Right cardiac atrium (tissue), 5 donors: ENCODE results near the gene DPYD. TPM values are rescaled to one million over a fixed set of nuclear protein-coding genes. Genes with fewer than 3 reads are reported as not detected.
A peak's percentile ranks its signal among the peaks of the same experiment; 100 is the strongest.

Experiments
- ATAC-seq, 2 donors: fragments of 200-7000 bp; cut with Tn5 transposase; one replicate each; pipeline versions ENCODE4 v1.8.0 to v1.9.1; 2020; ENCODE audit warnings: moderate library complexity in 2 of 2, mild to moderate bottlenecking in 1 of 2
- DNase-seq, 3 donors: peaks; one replicate each; pipeline ENCODE4 v3.0.0-alpha.2; 2020
- H3K27ac ChIP-seq: one replicate; pipeline ENCODE4 v1.5.1; 2013; ENCODE audit warnings: mild to moderate bottlenecking, low read length, control low read depth, moderate library complexity
- H3K27me3 ChIP-seq: one replicate; pipeline ENCODE4 v1.6.1; 2013; ENCODE audit not compliant: control insufficient read depth, insufficient read depth
- H3K4me1 ChIP-seq: one replicate; pipeline ENCODE4 v1.6.1; 2013; ENCODE audit warnings: low read length; ENCODE audit not compliant: control insufficient read depth, insufficient read depth
- H3K4me3 ChIP-seq: one replicate; pipeline ENCODE4 v1.5.1; 2013; ENCODE audit warnings: low read length, control low read depth
- H3K9me3 ChIP-seq: one replicate; pipeline ENCODE4 v1.6.1; 2013; ENCODE audit warnings: low read length; ENCODE audit not compliant: control insufficient read depth
- WGBS: extraction: QIAGEN DNeasy Blood & Tissue Kit; methylation state at CpG from one replicate; pipeline ENCODE4 v1.1.7; 2013; 5-methylcytosine and 5-hydroxymethylcytosine counted together
- intact Hi-C, 4 donors: fragments of 100-400 bp; cut with DNase I; formaldehyde crosslinking; loops; one replicate each; pipeline versions ENCODE4 v1.11.0 to v1.14.0; 2022 to 2023
- polyA plus RNA-seq: library from polyadenylated mRNA; stranded (reverse); fragments of 200-250 nt; gene quantifications from one replicate; pipeline ENCODE4 v1.2.3, GENCODE V29; 2013
- total RNA-seq, 4 donors: library from RNA; stranded (reverse); fragmentation: NEBNext Ultra II Directional; extraction: Animal tissue kit (Norgen Biotek cat#: 25700); gene quantifications; one replicate each; pipeline ENCODE4 v1.2.1, GENCODE V29; 2021
- donor health status: healthy with polysubstance abuse.
- donor health status: DM: no; HTN: yes; CAD: no.
- donor health status: DM: no; HTN: no; CAD: no.
- donor health status: DM: no; HTN: yes; CAD: no; lungs with severe emphysema.
- donor health status: DM: yes; HTN: yes; CAD: no.

Gene DPYD
- total and polyA plus RNA-seq, 5 donors: 5.2 to 15.7 (median 15.4) TPM

DNA sequence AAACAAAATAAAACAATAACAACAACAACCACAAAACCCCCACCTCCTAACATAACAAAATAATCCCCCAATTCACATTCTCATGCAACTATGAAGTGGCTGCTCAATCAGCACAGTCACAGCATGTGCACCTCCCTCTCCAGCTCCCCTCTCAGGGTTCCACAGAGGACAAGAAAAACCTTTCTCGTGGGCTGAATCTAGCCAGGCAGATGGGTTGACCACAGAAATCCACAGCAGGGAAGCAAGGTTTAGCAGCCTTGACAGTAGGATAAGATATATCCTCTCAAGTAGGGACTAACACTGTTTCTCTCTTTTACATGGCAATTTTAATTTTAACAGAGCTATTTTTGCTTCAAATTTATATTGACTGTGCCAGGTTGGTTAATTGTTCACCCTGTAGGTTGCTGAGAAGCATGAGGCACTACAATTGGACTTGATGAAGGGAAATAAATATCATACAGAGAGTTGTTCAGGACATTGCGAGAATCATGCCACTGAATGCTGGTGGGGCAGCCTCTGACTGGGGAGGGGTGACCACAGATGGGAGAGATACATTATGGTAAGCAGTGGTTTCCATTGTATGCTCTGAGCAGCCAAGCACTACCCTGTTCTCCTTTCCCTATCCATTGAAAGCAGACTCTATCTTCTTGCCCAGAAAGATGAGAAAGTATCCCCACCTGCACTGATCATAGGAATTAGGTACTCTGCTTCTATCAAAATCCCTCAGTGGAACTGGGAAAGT is 535.1 kb downstream of the DPYD start:
- Histone ChIP-seq H3K4me3 (no peak overlapping the region), H3K27me3 (no peaks in the 10 kb centered on the region), H3K27ac (no peak overlapping the region), H3K4me1 (peaks cover 2% of the 10 kb centered on the region), H3K9me3 (no peaks in the 10 kb centered on the region)
- ATAC-seq (no peak), DNase-seq (no peak)
- 90% methylated on average over 2 of the region's 2 CpGs for WGBS
- intact Hi-C loops: no loop called here

DNA sequence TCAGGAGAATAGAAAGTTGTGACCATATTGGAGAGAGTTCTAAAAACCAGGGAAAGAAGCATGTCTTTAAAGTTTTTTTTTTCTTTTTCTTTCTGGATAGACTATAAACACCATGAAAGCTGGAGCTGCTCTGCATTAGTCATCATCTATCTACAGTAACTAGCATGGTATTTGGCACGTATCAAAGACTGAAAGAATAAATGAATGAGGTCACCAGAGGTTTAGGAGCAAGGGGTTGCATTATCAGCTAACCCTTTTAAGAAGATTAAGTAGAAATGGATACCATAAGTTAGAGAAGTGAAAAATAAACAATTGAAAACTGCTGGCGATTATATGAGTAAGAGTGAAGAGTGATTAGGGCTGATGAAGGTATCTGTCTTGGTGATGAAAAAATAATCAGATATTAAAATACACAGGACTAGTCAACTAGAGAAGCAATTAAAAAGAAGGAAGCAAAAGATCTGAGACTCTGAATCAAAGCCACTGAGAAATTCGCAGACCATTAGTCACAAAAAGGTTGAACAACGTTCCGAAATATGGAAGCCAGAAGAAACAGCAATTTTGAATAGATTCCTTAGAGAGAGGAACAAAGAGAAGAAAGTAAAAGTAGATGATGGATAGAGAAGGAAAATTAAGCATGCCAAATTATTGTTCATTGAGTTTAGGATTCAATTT is 536.4 kb downstream of the DPYD start:
- Histone ChIP-seq H3K27me3 (no peaks in the 10 kb centered on the region), H3K27ac (no peak overlapping the region), H3K4me3 (no peak overlapping the region), H3K9me3 (no peaks in the 10 kb centered on the region), H3K4me1 (peaks cover 2% of the 10 kb centered on the region)
- intact Hi-C loops: no loop called here
- DNase-seq (no peak), ATAC-seq (peak; percentile 49 to 50)
- WGBS: 63% methylated on average over 5 of the region's 5 CpGs

DNA sequence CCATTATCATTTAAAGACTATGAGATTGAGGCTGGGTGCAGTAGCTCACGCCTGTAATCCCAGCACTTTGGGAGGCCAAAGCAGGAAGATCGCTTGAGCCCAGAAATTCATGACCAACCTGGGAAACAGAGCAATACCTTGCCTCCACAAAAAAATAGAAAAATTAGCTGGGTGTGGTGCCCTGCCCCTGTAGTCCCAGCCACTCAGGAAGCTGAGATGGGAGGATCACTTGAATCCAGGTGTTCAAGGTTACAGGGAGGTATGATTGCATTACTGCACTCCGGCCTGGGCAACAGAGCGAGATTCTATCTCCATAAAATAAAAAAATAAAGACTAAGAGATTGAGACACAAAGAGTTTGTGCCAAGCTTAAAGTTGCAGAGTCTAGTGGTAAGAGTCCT is 537.0 kb downstream of the DPYD start:
- ATAC-seq (no peak), DNase-seq (no peak)

DNA sequence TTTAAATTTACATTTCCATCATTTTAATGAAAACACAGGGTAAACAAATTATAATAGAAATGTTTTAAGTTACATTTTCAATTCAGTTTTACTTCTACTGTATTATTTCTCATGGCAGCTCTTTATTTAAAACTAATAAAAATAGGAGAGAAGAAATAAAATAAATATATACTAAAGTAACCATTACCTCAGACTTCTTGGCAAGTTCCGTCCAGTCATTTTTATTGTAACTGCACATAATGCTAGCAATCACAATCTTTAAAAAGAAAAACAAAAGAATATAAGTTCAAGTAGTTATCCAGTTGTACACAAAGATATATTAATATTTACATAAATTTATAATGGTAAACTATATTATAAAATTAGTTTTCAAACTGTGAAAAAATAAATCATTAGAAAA is 538.6 kb downstream of the DPYD start:
- H3K27ac ChIP-seq: no peak overlapping the region
- peaks cover 2% of the 10 kb centered on the region for H3K4me1 ChIP-seq
- DNase-seq: no peak
- intact Hi-C loops: no loop called here
- ATAC-seq: no peak
- H3K4me3 ChIP-seq: no peak overlapping the region
- WGBS: 99% methylated on average over 1 of the region's 1 CpG
- H3K27me3 ChIP-seq: no peaks in the 10 kb centered on the region
- no peaks in the 10 kb centered on the region for H3K9me3 ChIP-seq

More for the DNA sequence above, 537.0 kb downstream of the DPYD start:
- Histone ChIP-seq H3K4me3 (no peak overlapping the region), H3K27ac (no peak overlapping the region), H3K4me1 (peaks cover 2% of the 10 kb centered on the region), H3K9me3 (no peaks in the 10 kb centered on the region), H3K27me3 (no peaks in the 10 kb centered on the region)
- WGBS: 79% methylated on average over 4 of the region's 4 CpGs
- intact Hi-C loops: no loop called here

DNA sequence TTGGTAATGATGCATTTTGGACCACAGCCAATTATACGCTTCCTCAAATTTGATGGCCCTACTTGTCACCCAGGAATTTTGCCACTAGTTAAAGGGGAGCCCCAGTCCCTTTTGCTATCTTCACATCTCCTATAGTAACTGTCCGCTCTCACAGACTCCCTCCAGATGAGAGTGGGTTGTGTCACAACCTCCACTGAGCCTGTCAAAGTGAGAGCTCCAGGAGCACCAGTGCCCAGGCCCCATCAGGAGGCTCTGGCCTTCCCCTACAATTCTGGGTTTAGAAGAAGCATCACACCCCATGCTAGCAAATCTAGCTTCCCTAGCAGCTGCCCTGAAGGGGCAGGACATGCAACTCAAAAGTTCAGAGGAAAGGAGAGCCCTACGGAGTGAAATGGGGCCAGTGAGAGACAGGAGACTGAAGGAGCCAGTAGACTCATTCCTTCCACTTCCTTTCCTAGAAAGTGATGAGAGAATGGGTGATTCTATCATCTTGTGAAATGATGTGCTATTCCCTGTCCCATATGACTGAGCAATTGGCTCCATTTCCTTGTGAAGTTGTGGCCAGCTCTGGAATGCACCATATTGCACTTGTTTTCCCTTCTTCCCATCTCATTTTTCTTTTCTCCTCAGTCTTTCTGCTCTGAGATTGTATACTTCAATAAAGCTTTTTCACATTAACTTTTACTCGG is 541.3 kb downstream of the DPYD start:
- WGBS: 83% methylated on average over 4 of the region's 4 CpGs
- intact Hi-C loops: no loop called here
- Histone ChIP-seq H3K9me3 (no peaks in the 10 kb centered on the region), H3K27me3 (no peaks in the 10 kb centered on the region), H3K4me3 (no peak overlapping the region), H3K4me1 (peaks cover 2% of the 10 kb centered on the region), H3K27ac (no peak overlapping the region)
- DNase-seq: no peak
- ATAC-seq: no peak

DNA sequence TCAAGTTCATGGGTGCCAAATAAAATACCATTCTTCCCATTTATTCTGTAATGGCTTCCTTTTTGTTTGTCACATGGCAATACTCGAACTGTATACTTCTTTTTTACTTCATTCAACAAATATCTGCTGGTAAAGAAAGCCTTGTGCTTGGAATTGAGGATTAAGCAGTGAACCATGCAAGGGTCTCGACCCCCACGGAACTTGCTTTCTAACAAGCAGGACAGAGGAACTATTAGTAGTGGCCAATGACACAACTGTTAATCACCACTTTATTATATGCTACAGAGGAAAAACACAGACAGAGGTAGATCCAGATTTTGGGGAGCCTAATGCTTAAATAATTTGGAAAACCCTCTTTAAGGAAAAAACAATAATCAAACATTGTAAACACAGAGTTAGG is 542.2 kb downstream of the DPYD start:
- ATAC-seq: no peak
- no peaks in the 10 kb centered on the region for H3K9me3 ChIP-seq
- DNase-seq: no peak
- 89% methylated on average over 3 of the region's 3 CpGs for WGBS
- H3K27ac ChIP-seq: no peak overlapping the region
- intact Hi-C loops: no loop called here
- peaks cover 2% of the 10 kb centered on the region for H3K4me1 ChIP-seq
- H3K4me3 ChIP-seq: no peak overlapping the region
- H3K27me3 ChIP-seq: no peaks in the 10 kb centered on the region

DNA sequence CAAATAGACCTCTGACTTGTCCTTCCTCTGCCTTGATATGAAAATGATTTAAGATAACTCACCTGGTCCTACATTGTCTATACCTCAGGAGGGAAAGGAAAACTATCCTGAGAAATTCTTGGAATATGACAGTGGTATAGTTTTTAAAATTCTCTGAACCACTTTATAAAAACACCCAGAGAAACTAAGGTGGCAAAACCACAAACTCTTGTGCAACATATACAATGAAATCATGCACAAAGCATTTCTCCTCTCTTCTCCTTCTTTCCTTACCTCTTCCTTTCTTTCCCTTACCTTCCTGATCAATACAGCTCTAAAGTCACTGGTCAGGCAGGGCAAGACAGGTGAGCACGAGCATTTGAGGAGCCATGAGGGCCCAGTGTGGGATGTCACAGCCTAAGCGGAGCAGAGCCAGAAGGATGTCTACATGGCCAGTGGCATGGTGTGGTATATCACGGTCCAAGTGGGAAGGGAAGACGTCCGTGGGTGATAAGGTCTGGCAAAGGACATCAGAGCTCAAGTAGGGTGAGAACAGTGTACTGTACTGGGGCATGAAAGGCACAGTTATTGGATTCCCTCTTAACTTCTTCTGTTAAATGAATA is 543.3 kb downstream of the DPYD start:
- ATAC-seq (no peak), DNase-seq (no peak)
- Histone ChIP-seq H3K27ac (no peak overlapping the region), H3K4me1 (no peaks in the 10 kb centered on the region), H3K4me3 (no peak overlapping the region), H3K9me3 (no peaks in the 10 kb centered on the region), H3K27me3 (no peaks in the 10 kb centered on the region)
- intact Hi-C loops: no loop called here
- WGBS: 78% methylated on average over 5 of the region's 5 CpGs

DNA sequence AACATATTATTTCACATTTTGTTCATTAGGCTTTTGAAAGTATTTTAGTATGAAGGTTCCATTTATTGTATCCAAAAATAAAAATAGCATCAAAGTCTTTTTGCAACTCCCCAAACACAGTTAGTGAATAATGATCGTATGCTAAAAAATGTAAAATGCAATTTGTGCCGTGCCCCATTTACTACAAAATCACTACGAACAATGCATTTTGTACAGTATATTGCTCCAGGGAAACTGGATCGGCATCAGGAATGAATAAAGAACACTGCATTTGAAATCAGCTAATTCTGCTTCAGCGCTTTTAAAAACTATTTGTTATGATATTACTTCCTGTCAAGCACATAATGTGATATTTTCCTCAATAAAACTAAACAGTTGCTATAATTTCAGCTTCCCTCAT is 547.8 kb downstream of the DPYD start:
- Histone ChIP-seq H3K4me1 (no peaks in the 10 kb centered on the region), H3K27ac (no peak overlapping the region), H3K9me3 (no peaks in the 10 kb centered on the region), H3K4me3 (no peak overlapping the region), H3K27me3 (no peaks in the 10 kb centered on the region)
- 91% methylated on average over 5 of the region's 5 CpGs for WGBS
- DNase-seq (no peak), ATAC-seq (no peak)
- intact Hi-C loops: no loop called here

DNA sequence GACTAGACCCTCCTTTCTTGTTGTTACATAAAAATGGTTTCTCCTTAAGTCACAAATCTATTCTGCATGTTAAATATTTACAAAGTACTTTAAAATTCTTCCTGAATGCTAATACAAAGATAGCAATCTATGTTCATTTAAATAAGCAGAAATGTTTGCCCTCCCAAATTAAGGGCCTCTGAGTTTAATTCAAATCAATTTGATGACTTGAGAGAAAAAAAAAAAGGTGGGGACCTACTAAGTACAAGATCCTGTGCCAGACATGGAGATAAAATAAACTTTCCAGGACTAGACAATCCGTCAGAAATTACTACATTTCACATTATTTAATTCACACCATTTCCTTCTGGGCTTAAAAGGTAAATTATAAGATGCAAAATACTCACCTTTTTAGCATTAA is 548.3 kb downstream of the DPYD start:
- WGBS: 95% methylated on average over 1 of the region's 1 CpG
- H3K27ac ChIP-seq: no peak overlapping the region
- no peaks in the 10 kb centered on the region for H3K4me1 ChIP-seq
- ATAC-seq (no peak), DNase-seq (no peak)
- H3K9me3 ChIP-seq: no peaks in the 10 kb centered on the region
- intact Hi-C loops: no loop called here
- no peaks in the 10 kb centered on the region for H3K27me3 ChIP-seq
- no peak overlapping the region for H3K4me3 ChIP-seq

DNA sequence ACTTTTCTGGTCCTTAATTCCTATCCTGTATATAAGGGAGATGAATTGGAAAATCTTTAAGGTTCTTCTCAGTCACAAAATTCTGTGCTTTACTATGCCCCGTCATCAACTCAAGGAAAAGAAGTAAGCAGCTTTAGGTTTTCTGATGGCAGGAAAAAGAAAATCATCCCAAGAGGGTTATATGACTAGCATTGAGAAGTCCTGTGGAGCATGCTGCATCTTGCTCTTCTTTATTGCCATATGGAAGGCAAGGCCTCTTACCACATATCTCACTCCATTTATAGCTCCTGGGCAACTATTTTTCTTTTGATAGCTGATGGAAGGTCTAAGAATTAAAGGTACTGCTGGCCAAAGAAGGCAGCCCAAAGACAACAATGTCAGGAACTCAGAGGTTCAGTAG is 552.5 kb downstream of the DPYD start:
- Histone ChIP-seq H3K4me1 (no peaks in the 10 kb centered on the region), H3K27ac (no peak overlapping the region), H3K9me3 (no peaks in the 10 kb centered on the region), H3K4me3 (no peak overlapping the region), H3K27me3 (no peaks in the 10 kb centered on the region)
- DNase-seq (no peak), ATAC-seq (no peak)
- intact Hi-C loops: no loop called here
- WGBS: 100% methylated on average over 1 of the region's 1 CpG

DNA sequence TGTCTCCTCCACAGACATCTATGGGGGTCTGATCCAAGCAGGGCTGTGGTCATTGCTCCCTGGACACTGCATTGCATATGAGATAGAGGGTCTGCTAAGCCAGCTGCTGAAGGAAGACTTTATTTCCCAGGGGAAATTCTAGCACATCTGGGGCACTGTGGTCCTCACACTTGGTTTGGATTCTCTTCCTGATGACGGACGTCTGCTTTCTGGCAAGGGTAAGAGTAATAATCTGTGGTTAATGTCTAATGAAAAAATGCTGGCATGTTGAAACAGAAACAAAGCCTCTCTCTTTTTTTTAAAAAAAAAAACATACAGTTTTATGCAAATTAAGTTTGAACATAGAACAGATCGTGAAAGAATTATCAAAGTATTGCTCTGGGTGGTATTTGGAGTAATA is 553.9 kb downstream of the DPYD start:
- Histone ChIP-seq H3K4me3 (no peak overlapping the region), H3K4me1 (no peaks in the 10 kb centered on the region), H3K27ac (no peak overlapping the region), H3K9me3 (no peaks in the 10 kb centered on the region), H3K27me3 (no peaks in the 10 kb centered on the region)
- ATAC-seq: no peak
- intact Hi-C loops: no loop called here
- WGBS: 55% methylated on average over 3 of the region's 3 CpGs
- DNase-seq: no peak
